Mucosa of rectum (tissue), 2 donors: ENCODE measurements around the gene SETBP1.

Source experiments
- H3K27ac ChIP-seq, 2 donors: one replicate each; pipeline ENCODE4 v1.7.0; 2013; ENCODE audit warnings: inconsistent platforms in 2 of 2, low read depth in 2 of 2, low read length in 2 of 2
- H3K27me3 ChIP-seq, 2 donors: one replicate each; pipeline ENCODE4 v1.7.0; 2013; ENCODE audit warnings: low read length in 2 of 2; ENCODE audit not compliant: control insufficient read depth in 2 of 2, insufficient read depth in 2 of 2
- H3K36me3 ChIP-seq, 2 donors: one replicate each; pipeline ENCODE4 v1.7.0; 2013; ENCODE audit warnings: low read length in 2 of 2; ENCODE audit not compliant: control insufficient read depth in 2 of 2, insufficient read depth in 2 of 2
- H3K4me1 ChIP-seq, 2 donors: one replicate each; pipeline ENCODE4 v1.7.0; 2013; ENCODE audit warnings: low read length in 2 of 2, mild to moderate bottlenecking in 1 of 2; ENCODE audit not compliant: control insufficient read depth in 2 of 2, insufficient read depth in 2 of 2
- H3K4me3 ChIP-seq, 2 donors: one replicate each; pipeline ENCODE4 v1.7.0; 2013; ENCODE audit warnings: low read length in 2 of 2
- H3K9ac ChIP-seq, 2 donors: one replicate each; pipeline ENCODE4 v1.7.0; 2013; ENCODE audit warnings: low read length in 2 of 2, low read depth in 1 of 2, mild to moderate bottlenecking in 1 of 2
- H3K9me3 ChIP-seq, 2 donors: one replicate each; pipeline ENCODE4 v1.7.0; 2013; ENCODE audit warnings: low read length in 2 of 2; ENCODE audit not compliant: control insufficient read depth in 2 of 2
- donor health status: healthy.
- donor health status: Normal muscosa, but diverticular disease.

SETBP1 gene

DNA sequence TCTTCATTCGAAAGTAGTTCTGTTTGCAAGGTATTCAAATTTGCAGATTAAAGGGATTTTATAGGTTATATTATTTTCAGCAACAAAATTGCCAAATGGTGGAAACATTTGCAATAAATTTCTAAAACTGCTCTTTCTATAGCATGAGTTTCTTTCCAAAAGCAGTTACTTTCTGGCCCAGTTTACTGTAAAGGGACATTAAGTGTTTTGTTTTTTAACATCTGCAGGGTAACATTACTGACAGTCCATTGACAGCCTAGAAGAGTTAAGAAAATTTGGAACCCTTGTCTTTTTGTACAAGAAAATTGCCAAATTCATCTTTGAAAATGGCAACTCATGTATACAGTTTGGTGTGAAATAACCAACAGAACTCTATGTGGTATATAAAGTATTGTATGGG lies 375.1 kb downstream of the SETBP1 start:
- Histone ChIP-seq H3K4me1 (peaks cover 2 to 3% of the 10 kb centered on the region in 2 donors), H3K4me3 (no peak overlapping the region), H3K27ac (no peak overlapping the region), H3K36me3 (no peaks in the 10 kb centered on the region), H3K9me3 (no peaks in the 10 kb centered on the region), H3K9ac (no peak overlapping the region), H3K27me3 (no peaks in the 10 kb centered on the region)

DNA sequence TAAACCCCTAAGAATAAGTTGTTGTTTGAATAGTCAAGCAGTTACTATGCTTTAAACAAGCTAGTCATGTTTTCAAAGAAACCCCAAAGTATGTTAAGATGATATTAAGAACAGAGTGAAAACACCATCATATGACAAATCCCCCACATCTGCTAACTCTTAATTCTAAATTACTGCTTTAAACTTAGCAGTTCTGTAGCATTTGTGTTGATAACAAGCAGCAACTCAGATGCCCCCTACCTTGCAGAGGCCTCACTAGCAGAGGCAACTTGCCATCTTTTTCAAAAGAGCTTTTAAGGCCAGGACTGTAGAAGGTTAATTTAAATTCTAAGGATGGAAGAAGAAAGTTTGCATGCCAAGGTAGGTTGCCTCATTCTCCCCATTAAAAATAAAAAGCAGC lies 376.2 kb downstream of the SETBP1 start:
- Histone ChIP-seq H3K36me3 (no peaks in the 10 kb centered on the region), H3K4me3 (no peak overlapping the region), H3K9ac (no peak overlapping the region), H3K9me3 (no peaks in the 10 kb centered on the region), H3K27ac (no peak overlapping the region), H3K4me1 (peaks cover 0 to 3% of the 10 kb centered on the region in 2 donors), H3K27me3 (no peaks in the 10 kb centered on the region)

- Histone ChIP-seq H3K9ac (no peak overlapping the region), H3K27ac (no peak overlapping the region), H3K9me3 (no peaks in the 10 kb centered on the region), H3K36me3 (no peaks in the 10 kb centered on the region), H3K4me1 (peaks cover 0 to 3% of the 10 kb centered on the region in 2 donors), H3K4me3 (no peak overlapping the region), H3K27me3 (no peaks in the 10 kb centered on the region)
These were observed 377.4 kb downstream of the SETBP1 start for GRCh38 chr18:45057955-45058600.

DNA sequence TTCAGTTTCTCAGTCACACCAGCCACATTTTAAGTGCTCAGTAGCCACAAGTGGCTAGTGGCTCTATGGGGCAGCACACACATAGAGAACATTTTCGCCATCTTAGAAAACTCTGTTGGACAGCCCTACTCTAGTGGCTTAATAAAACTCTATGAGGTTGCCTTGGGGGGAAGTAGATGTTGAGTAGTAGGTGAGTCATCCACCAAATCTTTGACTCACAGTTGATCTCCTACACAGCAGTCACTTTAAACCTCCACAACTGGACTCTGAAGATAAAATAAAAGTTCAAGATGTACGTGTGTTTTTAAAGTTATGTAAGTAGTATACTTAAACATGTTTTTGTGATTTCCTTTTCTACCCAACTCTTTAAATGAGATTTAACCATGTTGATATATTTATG lies 379.0 kb downstream of the SETBP1 start:
- Histone ChIP-seq H3K9me3 (no peaks in the 10 kb centered on the region), H3K4me1 (no peaks in the 10 kb centered on the region), H3K27me3 (no peaks in the 10 kb centered on the region), H3K36me3 (no peaks in the 10 kb centered on the region), H3K9ac (no peak overlapping the region), H3K4me3 (no peak overlapping the region), H3K27ac (no peak overlapping the region)

DNA sequence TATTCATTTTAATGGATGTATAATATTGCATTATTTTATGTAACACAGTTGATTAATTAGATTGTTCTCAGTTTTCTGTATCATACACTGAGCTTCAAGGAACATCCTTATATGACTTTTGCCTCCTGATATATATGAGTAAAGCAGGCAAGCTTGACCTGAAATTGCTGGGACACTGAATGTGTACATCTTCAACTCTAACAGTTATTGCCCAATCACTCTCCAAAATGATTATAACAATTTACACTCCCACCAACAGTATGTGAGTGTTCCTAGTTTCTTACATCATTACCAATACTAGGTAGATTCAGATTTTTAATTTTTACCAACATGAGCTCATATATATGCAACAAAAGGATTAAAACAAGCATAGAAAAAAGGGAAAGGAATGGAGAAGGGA lies 379.4 kb downstream of the SETBP1 start:
- H3K27ac ChIP-seq: no peak overlapping the region
- no peaks in the 10 kb centered on the region for H3K9me3 ChIP-seq
- no peak overlapping the region for H3K9ac ChIP-seq
- no peaks in the 10 kb centered on the region for H3K36me3 ChIP-seq
- H3K27me3 ChIP-seq: no peaks in the 10 kb centered on the region
- H3K4me1 ChIP-seq: no peaks in the 10 kb centered on the region
- H3K4me3 ChIP-seq: no peak overlapping the region

GRCh38 chr18:45061359-45061758 lies 380.7 kb downstream of the SETBP1 start:
- no peak overlapping the region for H3K9ac ChIP-seq
- H3K9me3 ChIP-seq: no peaks in the 10 kb centered on the region
- H3K4me1 ChIP-seq: no peaks in the 10 kb centered on the region
- H3K4me3 ChIP-seq: no peak overlapping the region
- no peaks in the 10 kb centered on the region for H3K36me3 ChIP-seq
- no peaks in the 10 kb centered on the region for H3K27me3 ChIP-seq
- no peak overlapping the region for H3K27ac ChIP-seq

GRCh38 chr18:45063246-45064038 lies 382.8 kb downstream of the SETBP1 start:
- Histone ChIP-seq H3K27me3 (no peaks in the 10 kb centered on the region), H3K36me3 (no peaks in the 10 kb centered on the region), H3K4me3 (no peak overlapping the region), H3K9ac (no peak overlapping the region), H3K4me1 (no peaks in the 10 kb centered on the region), H3K27ac (no peak overlapping the region), H3K9me3 (no peaks in the 10 kb centered on the region)

DNA sequence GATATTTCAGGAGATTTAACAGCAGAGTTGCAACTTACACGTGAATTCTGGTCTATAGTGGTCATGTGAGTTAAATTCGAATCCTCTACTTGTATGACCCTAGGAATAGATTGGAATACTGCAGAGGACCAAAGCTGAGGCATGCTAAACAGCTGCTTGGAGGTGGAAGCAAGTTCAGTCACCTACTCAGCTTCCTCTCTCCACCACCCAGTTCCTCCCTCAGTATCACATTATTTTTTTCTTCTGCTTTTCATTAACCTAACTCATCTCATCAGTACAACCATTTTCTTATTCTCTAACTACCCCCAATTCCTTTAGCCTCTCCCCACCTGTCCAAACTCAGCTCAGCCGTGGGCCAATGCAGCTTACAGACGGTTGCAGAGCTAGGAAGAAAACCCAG lies 385.5 kb downstream of the SETBP1 start:
- Histone ChIP-seq H3K36me3 (no peaks in the 10 kb centered on the region), H3K9me3 (no peaks in the 10 kb centered on the region), H3K4me3 (no peak overlapping the region), H3K27ac (no peak overlapping the region), H3K4me1 (no peaks in the 10 kb centered on the region), H3K27me3 (no peaks in the 10 kb centered on the region), H3K9ac (no peak overlapping the region)

GRCh38 chr18:45066886-45067285 lies 386.2 kb downstream of the SETBP1 start:
- H3K9ac ChIP-seq: no peak overlapping the region
- H3K4me1 ChIP-seq: no peaks in the 10 kb centered on the region
- H3K36me3 ChIP-seq: no peaks in the 10 kb centered on the region
- no peaks in the 10 kb centered on the region for H3K9me3 ChIP-seq
- no peaks in the 10 kb centered on the region for H3K27me3 ChIP-seq
- no peak overlapping the region for H3K4me3 ChIP-seq
- H3K27ac ChIP-seq: no peak overlapping the region

GRCh38 chr18:45068400-45069094 lies 387.9 kb downstream of the SETBP1 start:
- H3K4me3 ChIP-seq: no peak overlapping the region
- H3K9ac ChIP-seq: no peak overlapping the region
- H3K9me3 ChIP-seq: no peaks in the 10 kb centered on the region
- no peak overlapping the region for H3K27ac ChIP-seq
- H3K27me3 ChIP-seq: no peaks in the 10 kb centered on the region
- H3K36me3 ChIP-seq: no peaks in the 10 kb centered on the region
- no peaks in the 10 kb centered on the region for H3K4me1 ChIP-seq
